Testis (tissue), 2 donors: Measurements from ENCODE around the gene GREB1L.

Experiments
- CTCF ChIP-seq, 3 experiments: fragments of 450-650 bp in 2 of 3; fragments of 200-600 bp in 1 of 3; sonication (generic) in 1 of 3; IDR thresholded peaks; one replicate each; pipeline ENCODE4 v1.5.1; 2016 to 2019; ENCODE audit warnings: antibody characterized with exemption in 3 of 3, mild to moderate bottlenecking in 2 of 3, moderate library complexity in 1 of 3
- POLR2A ChIP-seq: fragments of 450-650 bp; IDR thresholded peaks from one replicate; pipeline ENCODE4 v1.6.1; 2017; ENCODE audit warnings: antibody characterized with exemption, mild to moderate bottlenecking, moderate library complexity

DNA sequence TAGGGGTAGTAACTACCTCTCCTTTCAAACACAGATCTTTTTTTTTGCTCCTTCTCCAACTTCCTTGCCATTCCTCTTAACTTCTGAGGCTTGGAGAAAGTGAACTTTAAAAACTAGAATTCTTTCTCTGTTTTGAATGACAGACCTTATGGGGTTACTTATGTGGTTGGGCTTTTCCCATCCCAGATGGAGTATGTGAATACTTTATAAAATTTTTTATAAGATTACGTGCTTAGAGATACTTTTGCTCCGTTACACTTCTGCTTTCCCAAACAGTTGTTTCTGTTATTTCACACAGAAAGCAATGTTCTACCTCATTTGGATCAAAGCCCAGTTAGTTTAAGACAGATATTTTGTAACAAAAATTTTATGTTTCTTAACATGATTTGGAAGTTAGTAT is 20.2 kb downstream of the GREB1L start:
- no peak for TF ChIP-seq CTCF (IDR thresholded peaks at IDR 0.05)
- no peak for TF ChIP-seq POLR2A
